K562 (cell line): Measurements from ENCODE around the gene SHOX. TPM values are rescaled to one million over a fixed set of nuclear protein-coding genes. Genes with fewer than 3 reads are reported as not detected.

ENCODE experiments used
- ATAC-seq: fragments of 200-7000 bp; cut with Tn5 transposase; 3 replicates; pipeline ENCODE4 v1.9.1; 2020; ENCODE audit warnings: moderate library complexity
- BruUV-seq: library from RNA; stranded (reverse); fragments of 400-500 nt; replicated peaks from 2 replicates; lab custom pipeline; 2021; lab: Mats Ljungman, UMichigan
- CTCF ChIA-PET: fragments of 300-600 bp; formaldehyde crosslinking; extraction: SDS; loops from one replicate; lab custom pipeline; 2021; ENCODE audit warnings: low intra/inter-chr PET ratio; lab: Yijun Ruan, JAX
- POLR2A ChIA-PET: fragments of 300-600, 350-650 bp; sonication (Branson Sonifier 250); formaldehyde crosslinking; extraction: SDS; loops from one replicate; lab custom pipeline; 2021; ENCODE audit warnings: antibody characterized with exemption, inconsistent platforms; lab: Yijun Ruan, JAX
- DNase-seq, 4 experiments: peaks; one replicate each; pipeline versions ENCODE4 v3.0.0 to v3.0.0-alpha.2; 2011 to 2018; ENCODE audit warnings: low spot score in 3 of 4, mixed read lengths in 3 of 4; ENCODE audit errors: extremely low read depth in 1 of 4
- FAIRE-seq: peaks from 2 replicates; lab custom pipeline; 2011; peaks lifted over from hg19 to GRCh38; lab: Jason Lieb, UNC
- H2AFZ ChIP-seq: 2 replicates; pipeline ENCODE4 v1.6.0; 2011; ENCODE audit warnings: low read depth, low read length, control low read depth, inconsistent platforms
- H3K27ac ChIP-seq: fragments of 200-600 bp; 3 replicates; pipeline ENCODE4 v1.8.0; 2011; ENCODE audit warnings: low read depth, mild to moderate bottlenecking, control low read depth, inconsistent platforms, low read length, moderate library complexity, mixed read lengths; ENCODE audit errors: extremely low read depth
- H3K27me3 ChIP-seq, 2 experiments: fragments of 300-600 bp in 1 of 2; 2 replicates in 1 of 2; 3 replicates in 1 of 2; pipeline versions ENCODE4 v1.6.0 to v1.8.0; 2011; ENCODE audit warnings: inconsistent platforms in 2 of 2, low read length in 2 of 2, mild to moderate bottlenecking in 1 of 2, mixed read lengths in 1 of 2, moderate library complexity in 1 of 2; ENCODE audit not compliant: control insufficient read depth in 2 of 2, insufficient read depth in 2 of 2
- H3K36me3 ChIP-seq: fragments of 300-600 bp; 3 replicates; pipeline ENCODE4 v1.8.0; 2011; ENCODE audit warnings: mild to moderate bottlenecking, low read length, inconsistent platforms; ENCODE audit not compliant: control insufficient read depth, insufficient read depth
- H3K4me1 ChIP-seq, 2 experiments: fragments of 200-600 bp in 1 of 2; replicated peaks in 1 of 2; 2 replicates in 1 of 2; 3 replicates in 1 of 2; pipeline versions ENCODE4 v1.5.1 to v1.8.0; 2011; ENCODE audit warnings: inconsistent platforms in 2 of 2, low read length in 2 of 2, mild to moderate bottlenecking in 1 of 2, mixed read lengths in 1 of 2, moderate library complexity in 1 of 2; ENCODE audit not compliant: control insufficient read depth in 2 of 2, insufficient read depth in 2 of 2
- H3K4me2 ChIP-seq: 2 replicates; pipeline ENCODE4 v1.6.1; 2011; ENCODE audit warnings: low read length, control low read depth, inconsistent platforms, mixed read lengths; ENCODE audit not compliant: insufficient read depth
- H3K4me3 ChIP-seq: fragments of 200-600 bp; sonication (generic), shearing (Covaris generic); 2 replicates; pipeline ENCODE4 v1.5.1; 2016; ENCODE audit warnings: control low read depth, inconsistent platforms
- H3K79me2 ChIP-seq: fragments of 200-600 bp; 3 replicates; pipeline ENCODE4 v1.8.0; 2011; ENCODE audit warnings: low read length, inconsistent platforms; ENCODE audit not compliant: control insufficient read depth, insufficient read depth
- H3K9ac ChIP-seq, 2 experiments: 2 replicates each; pipeline versions ENCODE4 v1.6.0 to v1.6.1; 2011; ENCODE audit warnings: low read depth in 2 of 2, low read length in 2 of 2, control low read depth in 1 of 2, inconsistent platforms in 1 of 2, mild to moderate bottlenecking in 1 of 2, mixed read lengths in 1 of 2; ENCODE audit not compliant: insufficient read depth in 1 of 2
- H3K9me1 ChIP-seq: one replicate; pipeline ENCODE4 v1.6.0; 2011; ENCODE audit warnings: inconsistent platforms, mild to moderate bottlenecking, low read length, moderate library complexity; ENCODE audit not compliant: control insufficient read depth, insufficient read depth
- H3K9me3 ChIP-seq: replicated peaks from 2 replicates; pipeline ENCODE4 v1.5.1; 2011; ENCODE audit warnings: low read depth, low read length, inconsistent platforms; ENCODE audit not compliant: control insufficient read depth, insufficient read depth
- H4K20me1 ChIP-seq: replicated peaks from 2 replicates; pipeline ENCODE4 v1.6.1; 2011; ENCODE audit warnings: low read length, inconsistent platforms, mixed read lengths; ENCODE audit not compliant: control insufficient read depth, insufficient read depth
- CREB1 ChIP-seq, 2 experiments: sonication (generic) in 1 of 2; formaldehyde crosslinking in 1 of 2; IDR thresholded peaks; 2 replicates each; pipeline versions ENCODE4 v1.6.1 to v1.8.0; 2012 to 2022; ENCODE audit warnings: inconsistent platforms in 1 of 2, mild to moderate bottlenecking in 1 of 2, missing genetic modification reagents in 1 of 2, moderate library complexity in 1 of 2
- ESRRA ChIP-seq: fragments of 450-650 bp; IDR thresholded peaks from 2 replicates; pipeline ENCODE4 v1.6.1; 2014; ENCODE audit warnings: low read depth, mild to moderate bottlenecking, moderate library complexity, borderline replicate concordance
- L3MBTL2 ChIP-seq: fragments of 450-650 bp; IDR thresholded peaks from 2 replicates; pipeline ENCODE4 v1.6.1; 2016; ENCODE audit warnings: mild to moderate bottlenecking, moderate library complexity
- NCOR1 ChIP-seq: fragments of 450-650 bp; IDR thresholded peaks from 2 replicates; pipeline ENCODE4 v1.6.1; 2016; ENCODE audit warnings: mild to moderate bottlenecking, moderate library complexity
- POLR2B ChIP-seq: fragments of 450-650 bp; IDR thresholded peaks from 2 replicates; pipeline ENCODE4 v1.6.1; 2018; ENCODE audit warnings: low read depth; ENCODE audit not compliant: partially characterized antibody
- POLR3A ChIP-seq: IDR thresholded peaks from 2 replicates; pipeline ENCODE4 v1.6.1; 2011; ENCODE audit warnings: borderline replicate concordance, mild to moderate bottlenecking, moderate library complexity; ENCODE audit not compliant: insufficient read length, insufficient read depth; ENCODE audit errors: extremely low read depth
- RBFOX2 ChIP-seq: fragments of 200-400 bp; formaldehyde crosslinking; IDR thresholded peaks from 2 replicates; pipeline ENCODE4 v1.6.1; 2017; ENCODE audit warnings: low read depth, mild to moderate bottlenecking, low read length, moderate library complexity
- RBM14 ChIP-seq: fragments of 200-400 bp; formaldehyde crosslinking; IDR thresholded peaks from 2 replicates; pipeline ENCODE4 v1.6.1; 2018; ENCODE audit warnings: low read depth, mild to moderate bottlenecking, low read length, moderate library complexity, borderline replicate concordance; ENCODE audit not compliant: insufficient read depth
- RHOXF2B ChIP-seq: fragments of 250-450 bp; sonication (Bioruptor Pico); conservative IDR thresholded peaks from 2 replicates; pipeline ENCODE4 v1.5.1; 2021
- TAF9B ChIP-seq: fragments of 450-650 bp; IDR thresholded peaks from 2 replicates; pipeline ENCODE4 v1.6.1; 2018; ENCODE audit warnings: mild to moderate bottlenecking; ENCODE audit not compliant: partially characterized antibody
- ZFP30 ChIP-seq: fragments of 250-450 bp; sonication (Bioruptor Pico); IDR thresholded peaks from 2 replicates; pipeline ENCODE4 v1.8.0; 2022; ENCODE audit warnings: moderate library complexity, mild to moderate bottlenecking, inconsistent platforms, borderline replicate concordance
- WGBS: fragments of 100-300 bp; shearing (Covaris generic); methylation state at CpG from one replicate; pipeline ENCODE4 v1.1.6; 2016; ENCODE audit warnings: low coverage, mixed read lengths; ENCODE audit not compliant: insufficient coverage; ENCODE audit errors: missing lambda C conversion rate; 5-methylcytosine and 5-hydroxymethylcytosine counted together
- in situ Hi-C: fragments of 300-500 bp; cut with MboI; formaldehyde crosslinking; loops from 4 replicates; pipeline ENCODE4 v1.15.0; 2018; ENCODE audit warnings: inconsistent platforms, mixed read lengths
- intact Hi-C: fragments of 100-400 bp; cut with micrococcal nuclease; formaldehyde crosslinking; loops from 2 replicates; pipeline ENCODE4 v1.14.2; 2022
- polyA plus RNA-seq, 8 experiments: library from polyadenylated mRNA; depleted of rRNA in 4 of 8; stranded (reverse) in 5 of 8; unstranded in 3 of 8; fragments of >200 nt; fragmentation: Nextera tagmentation in 2 of 8; fragmentation: Illumina TruSeq in 1 of 8; extraction: Ambion mirVana in 2 of 8; extraction: Trizol in 1 of 8; gene quantifications; 2 replicates each; pipeline versions ENCODE4 v1.2.1 to v1.2.3, GENCODE V29; 2011 to 2014; ENCODE audit warnings: inconsistent platforms in 1 of 8, missing spikeins in 1 of 8
- total RNA-seq, 7 experiments: library from RNA; depleted of rRNA in 6 of 7; stranded (reverse); fragments of >200 nt in 6 of 7; fragmentation: Illumina TruSeq in 2 of 7; extraction: Trizol in 2 of 7; gene quantifications; 2 replicates each; pipeline versions ENCODE4 v1.2.1 to v1.2.3, GENCODE V29; 2011 to 2021; ENCODE audit warnings: low replicate concordance in 1 of 7
- TF ChIP-seq, protein P1 (sequence below): IDR thresholded peaks from 2 replicates; pipeline ENCODE4 v1.6.1; 2011; ENCODE audit warnings: borderline replicate concordance, low read depth, mild to moderate bottlenecking, moderate library complexity, low read length; ENCODE audit not compliant: insufficient read depth, poor library complexity, severe bottlenecking
- TF ChIP-seq, protein P2 (sequence below): IDR thresholded peaks from 2 replicates; pipeline ENCODE4 v1.6.1; 2014; ENCODE audit warnings: antibody characterized with exemption
- TF ChIP-seq, protein P3 (sequence below): sonication (generic); formaldehyde crosslinking; IDR thresholded peaks from 2 replicates; pipeline ENCODE4 v1.8.0; 2022; ENCODE audit warnings: mild to moderate bottlenecking, low read depth, missing genetic modification reagents
- TF ChIP-seq, protein P4 (sequence below): sonication (generic); formaldehyde crosslinking; IDR thresholded peaks from 2 replicates; pipeline ENCODE4 v1.8.1; 2023; ENCODE audit warnings: mild to moderate bottlenecking, missing genetic modification reagents, moderate library complexity

Gene SHOX
- total and polyA plus RNA-seq, 9 of the 15 experiments (the other 6 are each of a cell fraction or from before 2014, with no cell fraction given), result not detected

DNA sequence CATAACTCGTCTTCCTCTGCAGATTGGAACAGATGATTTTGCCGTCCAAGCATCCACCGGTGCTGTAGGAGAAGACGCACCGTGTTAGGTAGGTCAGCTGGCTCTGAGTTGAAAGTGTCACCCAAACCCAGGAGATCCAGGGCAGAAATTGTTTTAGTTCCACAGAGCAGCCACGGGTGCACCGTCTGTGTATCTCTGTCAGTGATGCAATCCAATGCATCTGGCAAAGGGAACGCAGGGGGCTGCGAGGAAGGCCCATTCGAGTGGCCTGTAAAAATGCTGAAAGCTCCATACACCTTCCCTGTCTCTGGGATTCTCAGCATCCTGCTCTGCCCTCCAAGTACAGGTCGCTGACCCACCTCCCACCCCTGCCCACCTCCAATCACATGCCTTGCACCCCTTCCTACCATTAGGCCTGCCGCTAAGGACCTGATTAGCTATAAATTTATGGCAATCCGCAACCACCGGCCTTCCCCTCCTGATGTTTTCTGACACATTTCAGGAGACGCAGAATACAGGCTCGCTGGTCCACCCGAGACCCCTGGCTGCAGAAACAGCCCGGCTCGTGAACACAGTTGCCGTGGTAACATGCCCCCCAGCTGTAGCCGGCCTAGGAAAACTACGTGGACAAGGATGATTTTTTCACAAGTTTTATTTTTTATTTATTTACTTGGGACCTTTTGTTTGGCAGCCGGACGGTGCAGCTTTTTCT, 39.7 kb upstream of the SHOX start:
- H3K9ac ChIP-seq, result no peak overlapping the region
- no peaks in the 10 kb centered on the region for H3K4me1 ChIP-seq
- no peak for DNase-seq
- H3K4me2 ChIP-seq, result no peak overlapping the region
- no peaks in the 10 kb centered on the region for H4K20me1 ChIP-seq
- no TSS peak for BruUV-seq
- H2AFZ ChIP-seq, result no peak overlapping the region
- intact Hi-C loops (no loop called here), in situ Hi-C loops (loop anchor here (10.0 kb wide), 1 partner anchor 544 kb away; no protein-coding TSS in a partner anchor)
- H3K27ac ChIP-seq, result no peak overlapping the region
- ChIA-PET CTCF (no interaction called here), POLR2A (no interaction called here)
- no peaks in the 10 kb centered on the region for H3K9me3 ChIP-seq
- no peaks in the 10 kb centered on the region for H3K79me2 ChIP-seq
- H3K4me3 ChIP-seq, result no peak overlapping the region
- H3K9me1 ChIP-seq, result no peaks in the 10 kb centered on the region
- no peak for ATAC-seq
- 3% methylated on average over 18 of the region's 24 CpGs for WGBS
- no peaks in the 10 kb centered on the region for H3K27me3 ChIP-seq
- FAIRE-seq, result no peak
- no peaks in the 10 kb centered on the region for H3K36me3 ChIP-seq
- TF ChIP-seq, protein P1, sequence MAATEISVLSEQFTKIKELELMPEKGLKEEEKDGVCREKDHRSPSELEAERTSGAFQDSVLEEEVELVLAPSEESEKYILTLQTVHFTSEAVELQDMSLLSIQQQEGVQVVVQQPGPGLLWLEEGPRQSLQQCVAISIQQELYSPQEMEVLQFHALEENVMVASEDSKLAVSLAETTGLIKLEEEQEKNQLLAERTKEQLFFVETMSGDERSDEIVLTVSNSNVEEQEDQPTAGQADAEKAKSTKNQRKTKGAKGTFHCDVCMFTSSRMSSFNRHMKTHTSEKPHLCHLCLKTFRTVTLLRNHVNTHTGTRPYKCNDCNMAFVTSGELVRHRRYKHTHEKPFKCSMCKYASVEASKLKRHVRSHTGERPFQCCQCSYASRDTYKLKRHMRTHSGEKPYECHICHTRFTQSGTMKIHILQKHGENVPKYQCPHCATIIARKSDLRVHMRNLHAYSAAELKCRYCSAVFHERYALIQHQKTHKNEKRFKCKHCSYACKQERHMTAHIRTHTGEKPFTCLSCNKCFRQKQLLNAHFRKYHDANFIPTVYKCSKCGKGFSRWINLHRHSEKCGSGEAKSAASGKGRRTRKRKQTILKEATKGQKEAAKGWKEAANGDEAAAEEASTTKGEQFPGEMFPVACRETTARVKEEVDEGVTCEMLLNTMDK, result no peak
- TF ChIP-seq RHOXF2B (CRISPR knock-in tag) (no peak), RBM14 (no peak), NCOR1 (no peak), TAF9B (no peak), L3MBTL2 (no peak), CREB1 (IDR thresholded peaks at IDR 0.05) (no peak), CREB1 (CRISPR knock-in tag; IDR thresholded peaks at IDR 0.05) (no peak), ESRRA (no peak), ZFP30 (CRISPR knock-in tag) (no peak), POLR2B (no peak), RBFOX2 (no peak), POLR3A (no peak)
- TF ChIP-seq, protein P2, sequence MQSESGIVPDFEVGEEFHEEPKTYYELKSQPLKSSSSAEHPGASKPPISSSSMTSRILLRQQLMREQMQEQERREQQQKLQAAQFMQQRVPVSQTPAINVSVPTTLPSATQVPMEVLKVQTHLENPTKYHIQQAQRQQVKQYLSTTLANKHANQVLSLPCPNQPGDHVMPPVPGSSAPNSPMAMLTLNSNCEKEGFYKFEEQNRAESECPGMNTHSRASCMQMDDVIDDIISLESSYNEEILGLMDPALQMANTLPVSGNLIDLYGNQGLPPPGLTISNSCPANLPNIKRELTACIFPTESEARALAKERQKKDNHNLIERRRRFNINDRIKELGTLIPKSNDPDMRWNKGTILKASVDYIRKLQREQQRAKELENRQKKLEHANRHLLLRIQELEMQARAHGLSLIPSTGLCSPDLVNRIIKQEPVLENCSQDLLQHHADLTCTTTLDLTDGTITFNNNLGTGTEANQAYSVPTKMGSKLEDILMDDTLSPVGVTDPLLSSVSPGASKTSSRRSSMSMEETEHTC, result no peak
- TF ChIP-seq, protein P3, sequence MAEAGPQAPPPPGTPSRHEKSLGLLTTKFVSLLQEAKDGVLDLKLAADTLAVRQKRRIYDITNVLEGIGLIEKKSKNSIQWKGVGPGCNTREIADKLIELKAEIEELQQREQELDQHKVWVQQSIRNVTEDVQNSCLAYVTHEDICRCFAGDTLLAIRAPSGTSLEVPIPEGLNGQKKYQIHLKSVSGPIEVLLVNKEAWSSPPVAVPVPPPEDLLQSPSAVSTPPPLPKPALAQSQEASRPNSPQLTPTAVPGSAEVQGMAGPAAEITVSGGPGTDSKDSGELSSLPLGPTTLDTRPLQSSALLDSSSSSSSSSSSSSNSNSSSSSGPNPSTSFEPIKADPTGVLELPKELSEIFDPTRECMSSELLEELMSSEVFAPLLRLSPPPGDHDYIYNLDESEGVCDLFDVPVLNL (CRISPR knock-in tag), result no peak
- TF ChIP-seq, protein P4, sequence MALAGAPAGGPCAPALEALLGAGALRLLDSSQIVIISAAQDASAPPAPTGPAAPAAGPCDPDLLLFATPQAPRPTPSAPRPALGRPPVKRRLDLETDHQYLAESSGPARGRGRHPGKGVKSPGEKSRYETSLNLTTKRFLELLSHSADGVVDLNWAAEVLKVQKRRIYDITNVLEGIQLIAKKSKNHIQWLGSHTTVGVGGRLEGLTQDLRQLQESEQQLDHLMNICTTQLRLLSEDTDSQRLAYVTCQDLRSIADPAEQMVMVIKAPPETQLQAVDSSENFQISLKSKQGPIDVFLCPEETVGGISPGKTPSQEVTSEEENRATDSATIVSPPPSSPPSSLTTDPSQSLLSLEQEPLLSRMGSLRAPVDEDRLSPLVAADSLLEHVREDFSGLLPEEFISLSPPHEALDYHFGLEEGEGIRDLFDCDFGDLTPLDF (CRISPR knock-in tag), result no peak
